ENCODE data around the gene TGFBR2.

The TGFBR2 gene

DNA sequence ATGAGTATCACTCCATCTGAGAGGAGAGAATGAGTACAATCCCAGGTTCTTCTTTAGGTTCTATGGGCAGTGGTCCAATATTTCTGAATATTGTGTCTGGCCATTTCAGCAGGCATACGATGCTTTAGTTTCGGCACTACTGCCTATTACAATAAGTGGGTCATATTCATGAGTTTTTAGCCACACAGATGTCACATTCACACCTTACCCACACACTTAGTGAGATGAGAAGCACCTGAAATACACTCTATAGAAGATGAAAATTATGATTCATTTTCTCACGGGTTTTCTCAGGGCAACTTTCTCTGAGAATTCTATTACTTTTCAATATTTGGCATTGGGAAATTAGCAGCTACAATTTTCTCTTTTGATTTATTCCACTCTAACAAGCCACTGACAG lies 132.2 kb downstream of the TGFBR2 start:
- TF ChIP-seq, protein P1, sequence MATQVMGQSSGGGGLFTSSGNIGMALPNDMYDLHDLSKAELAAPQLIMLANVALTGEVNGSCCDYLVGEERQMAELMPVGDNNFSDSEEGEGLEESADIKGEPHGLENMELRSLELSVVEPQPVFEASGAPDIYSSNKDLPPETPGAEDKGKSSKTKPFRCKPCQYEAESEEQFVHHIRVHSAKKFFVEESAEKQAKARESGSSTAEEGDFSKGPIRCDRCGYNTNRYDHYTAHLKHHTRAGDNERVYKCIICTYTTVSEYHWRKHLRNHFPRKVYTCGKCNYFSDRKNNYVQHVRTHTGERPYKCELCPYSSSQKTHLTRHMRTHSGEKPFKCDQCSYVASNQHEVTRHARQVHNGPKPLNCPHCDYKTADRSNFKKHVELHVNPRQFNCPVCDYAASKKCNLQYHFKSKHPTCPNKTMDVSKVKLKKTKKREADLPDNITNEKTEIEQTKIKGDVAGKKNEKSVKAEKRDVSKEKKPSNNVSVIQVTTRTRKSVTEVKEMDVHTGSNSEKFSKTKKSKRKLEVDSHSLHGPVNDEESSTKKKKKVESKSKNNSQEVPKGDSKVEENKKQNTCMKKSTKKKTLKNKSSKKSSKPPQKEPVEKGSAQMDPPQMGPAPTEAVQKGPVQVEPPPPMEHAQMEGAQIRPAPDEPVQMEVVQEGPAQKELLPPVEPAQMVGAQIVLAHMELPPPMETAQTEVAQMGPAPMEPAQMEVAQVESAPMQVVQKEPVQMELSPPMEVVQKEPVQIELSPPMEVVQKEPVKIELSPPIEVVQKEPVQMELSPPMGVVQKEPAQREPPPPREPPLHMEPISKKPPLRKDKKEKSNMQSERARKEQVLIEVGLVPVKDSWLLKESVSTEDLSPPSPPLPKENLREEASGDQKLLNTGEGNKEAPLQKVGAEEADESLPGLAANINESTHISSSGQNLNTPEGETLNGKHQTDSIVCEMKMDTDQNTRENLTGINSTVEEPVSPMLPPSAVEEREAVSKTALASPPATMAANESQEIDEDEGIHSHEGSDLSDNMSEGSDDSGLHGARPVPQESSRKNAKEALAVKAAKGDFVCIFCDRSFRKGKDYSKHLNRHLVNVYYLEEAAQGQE (IDR thresholded peaks at IDR 0.05; ENCODE audit: insufficient read depth in 1 of 2, low read depth in 2 of 2, low read length in 2 of 2): no peak
- TF ChIP-seq SIN3A (IDR thresholded peaks at IDR 0.05; ENCODE audit: borderline replicate concordance, insufficient read depth, low read length) (no peak), TAF1 (IDR thresholded peaks at IDR 0.05; ENCODE audit: borderline replicate concordance, insufficient read depth, low read length) (no peak), POLR2AphosphoS5 (IDR thresholded peaks at IDR 0.05; ENCODE audit: low read depth, low read length) (no peak), FOXP2 (optimal IDR thresholded peaks at IDR 0.05; ENCODE audit: borderline replicate concordance, extremely low read depth, extremely low read length, insufficient read depth) (no peak)

- TF ChIP-seq FOXP2 (optimal IDR thresholded peaks at IDR 0.05; ENCODE audit: borderline replicate concordance, extremely low read depth, extremely low read length, insufficient read depth) (no peak), SIN3A (IDR thresholded peaks at IDR 0.05; ENCODE audit: borderline replicate concordance, insufficient read depth, low read length) (no peak), POLR2AphosphoS5 (IDR thresholded peaks at IDR 0.05; ENCODE audit: low read depth, low read length) (no peak), TAF1 (IDR thresholded peaks at IDR 0.05; ENCODE audit: borderline replicate concordance, insufficient read depth, low read length) (no peak)
- TF ChIP-seq, protein P1 (IDR thresholded peaks at IDR 0.05; ENCODE audit: insufficient read depth in 1 of 2, low read depth in 2 of 2, low read length in 2 of 2): no peak
These were observed 135.5 kb downstream of the TGFBR2 start for GRCh38 chr3:30741889-30742288.

DNA sequence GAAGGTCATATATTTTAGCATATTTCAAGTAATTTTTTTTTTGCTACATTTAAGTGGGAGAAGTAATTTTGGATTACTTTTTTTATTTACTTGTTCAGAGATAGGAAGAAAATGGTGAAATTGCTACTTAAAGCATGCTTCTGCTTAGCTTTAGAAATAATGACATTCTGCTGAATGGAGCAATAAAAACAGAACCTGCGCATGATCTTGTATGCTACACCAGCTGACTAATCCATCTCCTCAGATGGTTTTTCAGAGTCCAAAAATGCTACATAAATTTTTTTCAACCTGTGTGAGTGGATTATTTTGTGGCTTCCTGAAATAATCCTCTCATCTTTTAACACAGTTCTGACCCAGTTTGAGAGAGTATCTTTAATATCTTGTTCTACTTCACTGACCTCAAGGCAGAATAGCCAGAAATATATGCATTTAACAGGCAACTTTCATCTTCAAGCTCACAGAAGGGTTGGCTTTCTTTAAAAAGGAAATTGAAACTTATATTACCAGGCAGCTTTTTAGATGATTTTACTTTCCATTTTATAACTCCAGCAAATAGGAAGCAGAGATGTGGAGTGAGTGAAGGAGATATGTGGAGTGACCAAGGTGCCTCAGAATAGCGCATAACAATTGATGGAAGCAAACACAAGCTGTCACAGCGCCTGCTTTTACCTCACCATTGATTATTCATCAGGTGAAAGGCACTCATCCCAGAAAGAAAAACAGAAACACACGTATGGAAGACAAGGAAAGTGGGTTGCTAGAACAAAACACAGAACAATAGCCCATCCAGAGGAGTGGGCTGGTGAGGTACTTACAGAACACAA lies 136.6 kb downstream of the TGFBR2 start:
- TF ChIP-seq FOXP2 (optimal IDR thresholded peaks at IDR 0.05; ENCODE audit: borderline replicate concordance, extremely low read depth, extremely low read length, insufficient read depth) (no peak), TAF1 (IDR thresholded peaks at IDR 0.05; ENCODE audit: borderline replicate concordance, insufficient read depth, low read length) (no peak)

Measured in PFSK-1 (cell line).